GM23338 (cell line): ENCODE results near the gene OR52W1. TPM values are rescaled to one million over a fixed set of nuclear protein-coding genes. Genes with fewer than 3 reads are reported as not detected.

Experiments used
- ATAC-seq: fragments of 200-7000 bp; cut with Tn5 transposase; 3 replicates; pipeline ENCODE4 v1.9.1; 2020
- DNase-seq: peaks from one replicate; pipeline ENCODE4 v3.0.0-alpha.2; 2015; ENCODE audit warnings: low spot score
- H2AFZ ChIP-seq: fragments of 200-600 bp; sonication (generic); 2 replicates; pipeline ENCODE4 v1.8.0; 2016; ENCODE audit warnings: antibody characterized with exemption, mild to moderate bottlenecking, moderate library complexity
- H3F3A ChIP-seq: fragments of 200-600 bp; sonication (generic); replicated peaks from 2 replicates; pipeline ENCODE4 v1.8.0; 2017; ENCODE audit warnings: antibody characterized with exemption, mixed run types, low read depth
- H3K27ac ChIP-seq: fragments of 200-600 bp; sonication (generic); 2 replicates; pipeline ENCODE4 v1.6.1; 2016; ENCODE audit warnings: low read depth
- H3K27me3 ChIP-seq: fragments of 200-600 bp; sonication (generic); 2 replicates; pipeline ENCODE4 v1.8.0; 2016; ENCODE audit warnings: mild to moderate bottlenecking, mixed run types, moderate library complexity; ENCODE audit not compliant: insufficient read depth
- H3K36me3 ChIP-seq: fragments of 200-600 bp; sonication (generic); 2 replicates; pipeline ENCODE4 v1.8.0; 2016; ENCODE audit warnings: mild to moderate bottlenecking; ENCODE audit not compliant: insufficient read depth
- H3K4me1 ChIP-seq: fragments of 200-600 bp; sonication (generic); 2 replicates; pipeline ENCODE4 v1.8.0; 2016; ENCODE audit warnings: mild to moderate bottlenecking, moderate library complexity; ENCODE audit not compliant: insufficient read depth
- H3K4me2 ChIP-seq: fragments of 200-600 bp; sonication (generic); 2 replicates; pipeline ENCODE4 v1.7.1; 2017; ENCODE audit warnings: mixed run types
- H3K4me3 ChIP-seq: fragments of 200-600 bp; sonication (generic); 2 replicates; pipeline ENCODE4 v1.6.1; 2016; ENCODE audit warnings: mixed run types
- H3K79me2 ChIP-seq: fragments of 200-600 bp; sonication (generic); replicated peaks from 2 replicates; pipeline ENCODE4 v1.8.0; 2017; ENCODE audit warnings: mild to moderate bottlenecking; ENCODE audit not compliant: insufficient read depth
- H3K9me2 ChIP-seq: fragments of 200-600 bp; sonication (generic); 2 replicates; pipeline ENCODE4 v1.8.0; 2017; ENCODE audit not compliant: insufficient read depth
- H4K20me1 ChIP-seq: fragments of 200-600 bp; sonication (generic); replicated peaks from 2 replicates; pipeline ENCODE4 v1.8.0; 2017; ENCODE audit warnings: mild to moderate bottlenecking; ENCODE audit not compliant: insufficient read depth
- H3K27ac Mint-ChIP-seq: 2 replicates; pipeline ENCODE4 v1.8.0; 2020; ENCODE audit warnings: inconsistent platforms, mild to moderate bottlenecking, moderate library complexity, mixed read lengths
- H3K27me3 Mint-ChIP-seq: 3 replicates; pipeline ENCODE4 v1.8.0; 2022; ENCODE audit warnings: low read depth, mild to moderate bottlenecking, moderate library complexity, mixed read lengths, inconsistent platforms; ENCODE audit not compliant: insufficient read depth, poor library complexity
- H3K36me3 Mint-ChIP-seq: 3 replicates; pipeline ENCODE4 v1.8.0; 2021; ENCODE audit warnings: low read depth, mild to moderate bottlenecking, inconsistent platforms, moderate library complexity, mixed read lengths
- H3K4me1 Mint-ChIP-seq: 3 replicates; pipeline ENCODE4 v1.8.0; 2020; ENCODE audit warnings: mild to moderate bottlenecking, inconsistent platforms, mixed read lengths
- H3K4me3 Mint-ChIP-seq: 3 replicates; pipeline ENCODE4 v1.8.0; 2021; ENCODE audit warnings: moderate library complexity, mild to moderate bottlenecking, inconsistent platforms, mixed read lengths
- H3K9me3 Mint-ChIP-seq: 3 replicates; pipeline ENCODE4 v1.8.0; 2020; ENCODE audit warnings: moderate library complexity, mild to moderate bottlenecking, inconsistent platforms, mixed read lengths
- EZH2phosphoT487 ChIP-seq: fragments of 200-600 bp; sonication (generic); IDR thresholded peaks from one replicate; pipeline ENCODE4 v1.8.1; 2018; ENCODE audit warnings: antibody characterized with exemption; ENCODE audit not compliant: unreplicated experiment
- POLR2AphosphoS5 ChIP-seq: IDR thresholded peaks from 2 replicates; pipeline ENCODE4 v1.6.1; 2016; ENCODE audit warnings: antibody characterized with exemption, low read depth
- STAT1 ChIP-seq: IDR thresholded peaks from one replicate; pipeline ENCODE4 v1.6.1; 2016; ENCODE audit warnings: antibody characterized with exemption; ENCODE audit not compliant: unreplicated experiment
- ZNF331 ChIP-seq: fragments of 250-450 bp; sonication (Bioruptor Pico); IDR thresholded peaks from 2 replicates; pipeline ENCODE4 v1.5.0; 2020; ENCODE audit warnings: low read depth, mild to moderate bottlenecking, moderate library complexity
- polyA plus RNA-seq: library from polyadenylated mRNA; unstranded; fragments of >200 nt; fragmentation: Nextera tagmentation; extraction: Ambion mirVana; gene quantifications from 2 replicates; pipeline ENCODE4 v1.2.1, GENCODE V29; 2016
- total RNA-seq: library from RNA; depleted of rRNA; stranded (reverse); fragments of >200 nt; shearing (Covaris generic); gene quantifications from 2 replicates; pipeline ENCODE4 v1.2.3, GENCODE V29; 2014
- TF ChIP-seq, protein P1 (sequence below): fragments of 250-450 bp; sonication (Bioruptor Pico); IDR thresholded peaks from 2 replicates; pipeline ENCODE4 v1.5.0; 2020; ENCODE audit warnings: mild to moderate bottlenecking, moderate library complexity
- TF ChIP-seq, protein P2 (sequence below): IDR thresholded peaks from one replicate; pipeline ENCODE4 v1.6.1; 2018; ENCODE audit warnings: antibody characterized with exemption; ENCODE audit not compliant: unreplicated experiment

The OR52W1 gene
- total and polyA plus RNA-seq, 2 experiments from 2014 or later: not detected

DNA sequence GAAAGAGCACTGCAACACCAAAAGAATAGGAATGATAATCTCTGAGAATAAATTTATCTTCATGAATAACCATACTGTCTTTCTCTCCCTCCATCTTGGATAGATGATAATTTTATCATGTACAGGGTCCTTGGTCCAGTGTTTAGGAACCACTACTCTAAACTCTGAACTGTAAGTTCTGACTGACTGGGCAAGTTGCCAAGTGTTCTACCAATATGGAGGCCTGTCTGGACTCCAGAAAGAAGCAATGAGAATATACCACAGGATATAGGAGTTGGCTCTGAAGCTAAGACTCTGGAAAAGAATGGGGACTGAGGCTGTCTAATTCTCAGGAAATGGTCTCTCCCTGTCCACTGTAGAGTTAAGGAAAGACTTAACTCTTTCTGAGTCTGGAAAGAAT is 33.9 kb downstream of the OR52W1 start (continued):
- TF ChIP-seq, protein P1, sequence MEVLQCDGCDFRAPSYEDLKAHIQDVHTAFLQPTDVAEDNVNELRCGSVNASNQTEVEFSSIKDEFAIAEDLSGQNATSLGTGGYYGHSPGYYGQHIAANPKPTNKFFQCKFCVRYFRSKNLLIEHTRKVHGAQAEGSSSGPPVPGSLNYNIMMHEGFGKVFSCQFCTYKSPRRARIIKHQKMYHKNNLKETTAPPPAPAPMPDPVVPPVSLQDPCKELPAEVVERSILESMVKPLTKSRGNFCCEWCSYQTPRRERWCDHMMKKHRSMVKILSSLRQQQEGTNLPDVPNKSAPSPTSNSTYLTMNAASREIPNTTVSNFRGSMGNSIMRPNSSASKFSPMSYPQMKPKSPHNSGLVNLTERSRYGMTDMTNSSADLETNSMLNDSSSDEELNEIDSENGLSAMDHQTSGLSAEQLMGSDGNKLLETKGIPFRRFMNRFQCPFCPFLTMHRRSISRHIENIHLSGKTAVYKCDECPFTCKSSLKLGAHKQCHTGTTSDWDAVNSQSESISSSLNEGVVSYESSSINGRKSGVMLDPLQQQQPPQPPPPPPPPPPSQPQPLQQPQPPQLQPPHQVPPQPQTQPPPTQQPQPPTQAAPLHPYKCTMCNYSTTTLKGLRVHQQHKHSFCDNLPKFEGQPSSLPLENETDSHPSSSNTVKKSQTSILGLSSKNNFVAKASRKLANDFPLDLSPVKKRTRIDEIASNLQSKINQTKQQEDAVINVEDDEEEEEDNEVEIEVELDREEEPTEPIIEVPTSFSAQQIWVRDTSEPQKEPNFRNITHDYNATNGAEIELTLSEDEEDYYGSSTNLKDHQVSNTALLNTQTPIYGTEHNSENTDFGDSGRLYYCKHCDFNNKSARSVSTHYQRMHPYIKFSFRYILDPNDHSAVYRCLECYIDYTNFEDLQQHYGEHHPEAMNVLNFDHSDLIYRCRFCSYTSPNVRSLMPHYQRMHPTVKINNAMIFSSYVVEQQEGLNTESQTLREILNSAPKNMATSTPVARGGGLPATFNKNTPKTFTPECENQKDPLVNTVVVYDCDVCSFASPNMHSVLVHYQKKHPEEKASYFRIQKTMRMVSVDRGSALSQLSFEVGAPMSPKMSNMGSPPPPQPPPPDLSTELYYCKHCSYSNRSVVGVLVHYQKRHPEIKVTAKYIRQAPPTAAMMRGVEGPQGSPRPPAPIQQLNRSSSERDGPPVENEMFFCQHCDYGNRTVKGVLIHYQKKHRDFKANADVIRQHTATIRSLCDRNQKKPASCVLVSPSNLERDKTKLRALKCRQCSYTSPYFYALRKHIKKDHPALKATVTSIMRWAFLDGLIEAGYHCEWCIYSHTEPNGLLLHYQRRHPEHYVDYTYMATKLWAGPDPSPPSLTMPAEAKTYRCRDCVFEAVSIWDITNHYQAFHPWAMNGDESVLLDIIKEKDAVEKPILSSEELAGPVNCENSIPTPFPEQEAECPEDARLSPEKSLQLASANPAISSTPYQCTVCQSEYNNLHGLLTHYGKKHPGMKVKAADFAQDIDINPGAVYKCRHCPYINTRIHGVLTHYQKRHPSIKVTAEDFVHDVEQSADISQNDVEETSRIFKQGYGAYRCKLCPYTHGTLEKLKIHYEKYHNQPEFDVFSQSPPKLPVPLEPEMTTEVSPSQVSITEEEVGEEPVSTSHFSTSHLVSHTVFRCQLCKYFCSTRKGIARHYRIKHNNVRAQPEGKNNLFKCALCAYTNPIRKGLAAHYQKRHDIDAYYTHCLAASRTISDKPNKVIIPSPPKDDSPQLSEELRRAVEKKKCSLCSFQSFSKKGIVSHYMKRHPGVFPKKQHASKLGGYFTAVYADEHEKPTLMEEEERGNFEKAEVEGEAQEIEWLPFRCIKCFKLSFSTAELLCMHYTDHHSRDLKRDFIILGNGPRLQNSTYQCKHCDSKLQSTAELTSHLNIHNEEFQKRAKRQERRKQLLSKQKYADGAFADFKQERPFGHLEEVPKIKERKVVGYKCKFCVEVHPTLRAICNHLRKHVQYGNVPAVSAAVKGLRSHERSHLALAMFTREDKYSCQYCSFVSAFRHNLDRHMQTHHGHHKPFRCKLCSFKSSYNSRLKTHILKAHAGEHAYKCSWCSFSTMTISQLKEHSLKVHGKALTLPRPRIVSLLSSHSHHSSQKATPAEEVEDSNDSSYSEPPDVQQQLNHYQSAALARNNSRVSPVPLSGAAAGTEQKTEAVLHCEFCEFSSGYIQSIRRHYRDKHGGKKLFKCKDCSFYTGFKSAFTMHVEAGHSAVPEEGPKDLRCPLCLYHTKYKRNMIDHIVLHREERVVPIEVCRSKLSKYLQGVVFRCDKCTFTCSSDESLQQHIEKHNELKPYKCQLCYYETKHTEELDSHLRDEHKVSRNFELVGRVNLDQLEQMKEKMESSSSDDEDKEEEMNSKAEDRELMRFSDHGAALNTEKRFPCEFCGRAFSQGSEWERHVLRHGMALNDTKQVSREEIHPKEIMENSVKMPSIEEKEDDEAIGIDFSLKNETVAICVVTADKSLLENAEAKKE (CRISPR knock-in tag): no peak
- TF ChIP-seq, protein P2, sequence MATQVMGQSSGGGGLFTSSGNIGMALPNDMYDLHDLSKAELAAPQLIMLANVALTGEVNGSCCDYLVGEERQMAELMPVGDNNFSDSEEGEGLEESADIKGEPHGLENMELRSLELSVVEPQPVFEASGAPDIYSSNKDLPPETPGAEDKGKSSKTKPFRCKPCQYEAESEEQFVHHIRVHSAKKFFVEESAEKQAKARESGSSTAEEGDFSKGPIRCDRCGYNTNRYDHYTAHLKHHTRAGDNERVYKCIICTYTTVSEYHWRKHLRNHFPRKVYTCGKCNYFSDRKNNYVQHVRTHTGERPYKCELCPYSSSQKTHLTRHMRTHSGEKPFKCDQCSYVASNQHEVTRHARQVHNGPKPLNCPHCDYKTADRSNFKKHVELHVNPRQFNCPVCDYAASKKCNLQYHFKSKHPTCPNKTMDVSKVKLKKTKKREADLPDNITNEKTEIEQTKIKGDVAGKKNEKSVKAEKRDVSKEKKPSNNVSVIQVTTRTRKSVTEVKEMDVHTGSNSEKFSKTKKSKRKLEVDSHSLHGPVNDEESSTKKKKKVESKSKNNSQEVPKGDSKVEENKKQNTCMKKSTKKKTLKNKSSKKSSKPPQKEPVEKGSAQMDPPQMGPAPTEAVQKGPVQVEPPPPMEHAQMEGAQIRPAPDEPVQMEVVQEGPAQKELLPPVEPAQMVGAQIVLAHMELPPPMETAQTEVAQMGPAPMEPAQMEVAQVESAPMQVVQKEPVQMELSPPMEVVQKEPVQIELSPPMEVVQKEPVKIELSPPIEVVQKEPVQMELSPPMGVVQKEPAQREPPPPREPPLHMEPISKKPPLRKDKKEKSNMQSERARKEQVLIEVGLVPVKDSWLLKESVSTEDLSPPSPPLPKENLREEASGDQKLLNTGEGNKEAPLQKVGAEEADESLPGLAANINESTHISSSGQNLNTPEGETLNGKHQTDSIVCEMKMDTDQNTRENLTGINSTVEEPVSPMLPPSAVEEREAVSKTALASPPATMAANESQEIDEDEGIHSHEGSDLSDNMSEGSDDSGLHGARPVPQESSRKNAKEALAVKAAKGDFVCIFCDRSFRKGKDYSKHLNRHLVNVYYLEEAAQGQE: no peak
- TF ChIP-seq STAT1 (no peak), POLR2AphosphoS5 (no peak)

DNA sequence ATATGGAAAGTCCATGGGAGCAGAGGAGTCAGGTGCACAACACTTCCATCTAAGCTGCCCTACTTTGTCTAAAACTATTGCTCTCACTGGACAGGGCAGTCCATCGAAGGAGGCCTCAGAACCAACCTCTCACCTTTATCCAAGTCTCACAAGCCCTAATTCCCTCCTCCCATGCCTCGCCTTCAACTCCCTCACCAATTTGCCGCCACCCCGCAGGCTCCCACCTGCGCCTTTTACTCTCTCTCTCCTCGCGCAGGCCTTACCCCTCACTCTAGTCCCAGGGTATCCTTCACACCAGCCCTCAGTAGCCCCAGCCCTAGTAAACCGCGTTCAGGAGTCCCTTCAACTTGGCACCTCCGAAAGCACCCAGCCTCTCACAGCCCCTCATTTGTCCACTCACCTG is 35.0 kb downstream of the OR52W1 start:
- Histone ChIP-seq H3K36me3 (no peaks in the 10 kb centered on the region), H3K4me2 (peak overlapping the region; percentile 98), H3K4me3 (peak overlapping the region; percentile 94), H3K79me2 (peaks cover 43% of the 10 kb centered on the region), H3K27me3 (no peaks in the 10 kb centered on the region), H3F3A (no peaks in the 10 kb centered on the region), H3K9me2 (no peaks in the 10 kb centered on the region), H4K20me1 (peaks cover 26% of the 10 kb centered on the region), H3K27ac (no peak overlapping the region), H2AFZ (peak overlapping the region; percentile 92; the same call in 1 of the 2 replicates), H3K4me1 (peaks cover 3% of the 10 kb centered on the region)
- H3K36me3 Mint-ChIP-seq: no peaks in the 10 kb centered on the region
- ATAC-seq: peak; percentile 4
- H3K27ac Mint-ChIP-seq: peak overlapping the region; percentile 97
- no peak for DNase-seq
- no peaks in the 10 kb centered on the region for H3K9me3 Mint-ChIP-seq
- H3K27me3 Mint-ChIP-seq: peaks cover 6% of the 10 kb centered on the region
- peaks cover 12% of the 10 kb centered on the region for H3K4me1 Mint-ChIP-seq
- H3K4me3 Mint-ChIP-seq: peak overlapping the region; percentile 99
- TF ChIP-seq, protein P1 (CRISPR knock-in tag): no peak
- TF ChIP-seq ZNF331 (CRISPR knock-in tag): no peak
- no peak for TF ChIP-seq EZH2phosphoT487
